B cell (primary cell): ENCODE measurements around the gene CCIN. TPM values are rescaled to one million over a fixed set of nuclear protein-coding genes. Genes with fewer than 3 reads are reported as not detected.

Experiments used
- ATAC-seq: fragments of 200-7000 bp; cut with Tn5 transposase; one replicate; pipeline ENCODE4 v1.10.0; 2021; ENCODE audit warnings: low read depth, mild to moderate bottlenecking, moderate number of reproducible peaks, moderate library complexity
- CTCF ChIA-PET: fragments of 350-600 bp; sonication (Branson Sonifier 250); formaldehyde crosslinking; loops from one replicate; lab custom pipeline; 2021; ENCODE audit warnings: antibody characterized with exemption, inconsistent platforms; lab: Charles Lee
- POLR2A ChIA-PET: fragments of 350-600 bp; sonication (Branson Sonifier 250); formaldehyde crosslinking; loops from one replicate; lab custom pipeline; 2021; ENCODE audit warnings: antibody characterized with exemption; lab: Charles Lee
- DNase-seq: peaks from one replicate; pipeline ENCODE4 v3.0.0; 2013
- H2AFZ ChIP-seq: 2 replicates; pipeline ENCODE4 v1.6.1; 2012; ENCODE audit warnings: mild to moderate bottlenecking, low read depth, low read length; ENCODE audit not compliant: insufficient read depth, poor library complexity, severe bottlenecking
- H3K27ac ChIP-seq, 2 donors: 1 replicate in 1 of 2; 2 replicates in 1 of 2; pipeline ENCODE4 v1.5.1; 2012 to 2013; ENCODE audit warnings: low read length in 2 of 2, mild to moderate bottlenecking in 2 of 2, moderate library complexity in 1 of 2
- H3K27me3 ChIP-seq, 4 experiments: fragments of 200-600 bp in 1 of 4; sonication (generic) in 1 of 4; replicated peaks in 1 of 4; 1 replicate in 2 of 4; 2 replicates in 2 of 4; pipeline versions ENCODE4 v1.6.1 to v1.7.0; 2013 to 2016; ENCODE audit warnings: low read length in 3 of 4, mild to moderate bottlenecking in 2 of 4, mixed read lengths in 1 of 4, moderate library complexity in 1 of 4; ENCODE audit not compliant: insufficient read depth in 4 of 4, control insufficient read depth in 3 of 4; ENCODE audit errors: control extremely low read depth in 1 of 4
- H3K36me3 ChIP-seq, 2 experiments: replicated peaks in 1 of 2; 1 replicate in 1 of 2; 2 replicates in 1 of 2; pipeline versions ENCODE4 v1.6.1 to v1.7.1; 2013; ENCODE audit warnings: low read length in 1 of 2; ENCODE audit not compliant: insufficient read depth in 2 of 2, control insufficient read depth in 1 of 2; ENCODE audit errors: control extremely low read depth in 1 of 2, extremely low read depth in 1 of 2
- H3K4me1 ChIP-seq, 2 donors: fragments of 200-600 bp in 1 of 2; sonication (generic) in 1 of 2; 1 replicate in 1 of 2; 2 replicates in 1 of 2; pipeline versions ENCODE4 v1.5.1 to v1.6.1; 2013 to 2017; ENCODE audit warnings: low read length in 2 of 2; ENCODE audit not compliant: control insufficient read depth in 2 of 2, insufficient read depth in 2 of 2
- H3K4me2 ChIP-seq: replicated peaks from 2 replicates; pipeline ENCODE3; 2012; ENCODE audit warnings: mild to moderate bottlenecking, low read depth, low read length; ENCODE audit not compliant: poor library complexity, severe bottlenecking
- H3K4me3 ChIP-seq, 5 experiments: fragments of 200-600 bp in 1 of 5; sonication (generic) in 1 of 5; 1 replicate in 3 of 5; 2 replicates in 2 of 5; pipeline versions ENCODE4 v1.5.1 to v1.7.0; 2011 to 2016; ENCODE audit warnings: low read length in 4 of 5, mild to moderate bottlenecking in 4 of 5, low read depth in 2 of 5, control low read depth in 1 of 5, moderate library complexity in 1 of 5; ENCODE audit not compliant: insufficient read depth in 1 of 5; ENCODE audit errors: control extremely low read depth in 1 of 5, extremely low read depth in 1 of 5
- H3K79me2 ChIP-seq: fragments of 200-600 bp; sonication (generic); one replicate; pipeline ENCODE4 v1.6.0; 2016; ENCODE audit warnings: low read length; ENCODE audit not compliant: control insufficient read depth, insufficient read depth
- H3K9ac ChIP-seq: fragments of 200-600 bp; sonication (generic); 2 replicates; pipeline ENCODE4 v1.6.1; 2017; ENCODE audit warnings: mild to moderate bottlenecking, low read length, moderate library complexity
- H3K9me3 ChIP-seq, 3 donors: one replicate each; pipeline versions ENCODE4 v1.6.1 to v1.7.1; 2013; ENCODE audit warnings: low read length in 2 of 3; ENCODE audit not compliant: control insufficient read depth in 2 of 3, insufficient read depth in 1 of 3; ENCODE audit errors: control extremely low read depth in 1 of 3
- H4K20me1 ChIP-seq: 2 replicates; pipeline ENCODE4 v1.6.0; 2012; ENCODE audit warnings: mild to moderate bottlenecking, low read length; ENCODE audit not compliant: insufficient read depth, control insufficient read depth, poor library complexity, severe bottlenecking
- H3K27ac Mint-ChIP-seq: one replicate; pipeline ENCODE4 v1.8.0; 2021; ENCODE audit warnings: mixed read lengths
- H3K27me3 Mint-ChIP-seq: one replicate; pipeline ENCODE4 v1.8.0; 2021; ENCODE audit warnings: mixed read lengths
- H3K4me1 Mint-ChIP-seq: one replicate; pipeline ENCODE4 v1.8.0; 2021; ENCODE audit warnings: mixed read lengths
- H3K4me3 Mint-ChIP-seq: one replicate; pipeline ENCODE4 v1.8.0; 2021; ENCODE audit warnings: mixed read lengths
- H3K9me3 Mint-ChIP-seq: one replicate; pipeline ENCODE4 v1.8.0; 2022; ENCODE audit warnings: mixed read lengths; ENCODE audit not compliant: insufficient read depth
- EZH2 ChIP-seq: IDR thresholded peaks from 2 replicates; pipeline ENCODE4 v1.6.1; 2012; ENCODE audit warnings: borderline replicate concordance, low read depth, mild to moderate bottlenecking, moderate library complexity, low read length; ENCODE audit not compliant: insufficient read depth, poor library complexity, severe bottlenecking
- WGBS: methylation state at CpG from one replicate; pipeline ENCODE4 v1.1.5; 2013; ENCODE audit warnings: missing lambda C conversion rate; ENCODE audit not compliant: insufficient coverage; 5-methylcytosine and 5-hydroxymethylcytosine counted together
- intact Hi-C: fragments of 100-400 bp; cut with micrococcal nuclease; formaldehyde crosslinking; loops from one replicate; pipeline ENCODE4 v1.10.0; 2022
- polyA plus RNA-seq: library from polyadenylated mRNA; depleted of rRNA; stranded (reverse); fragments of >200 nt; gene quantifications from 2 replicates; pipeline ENCODE4 v1.2.3, GENCODE V29; 2012
- total RNA-seq, 2 donors: library from RNA; stranded (reverse); fragments of 120-200 nt in 1 of 2; gene quantifications; 1 replicate in 1 of 2; 2 replicates in 1 of 2; pipeline versions ENCODE4 v1.2.3 to v1.2.4, GENCODE V29; 2013 to 2022
- TF ChIP-seq, protein P1 (sequence below): fragments of 200-600 bp; IDR thresholded peaks from one replicate; pipeline ENCODE4 v1.8.0; 2022; ENCODE audit warnings: antibody characterized with exemption, mild to moderate bottlenecking

CCIN gene
- total and polyA plus RNA-seq, 2 donors (not counting 1 experiment from before 2014, with no cell fraction given), result 0.15 TPM; not detected in 1

DNA sequence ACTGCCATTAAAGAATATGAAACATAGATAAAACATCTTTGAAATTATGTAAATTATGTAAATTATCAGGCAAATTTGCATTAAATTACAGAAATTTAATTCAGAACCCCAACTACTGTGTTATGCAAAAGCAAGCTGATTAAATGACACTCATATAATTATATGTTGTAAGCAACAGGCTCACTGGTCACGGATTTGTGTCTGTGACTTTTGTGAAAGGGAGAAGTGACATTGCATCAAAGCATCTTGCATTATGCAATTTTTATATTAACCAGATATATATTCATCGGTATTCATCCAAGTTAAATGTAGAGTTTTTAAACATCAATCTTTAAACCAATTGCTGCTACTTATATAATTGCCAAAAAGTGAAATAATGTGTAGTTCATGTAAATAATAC lies 45.7 kb upstream of the CCIN start:
- DNase-seq (no peak), ATAC-seq (no peak)
- Histone ChIP-seq H3K9me3 (no peaks in the 10 kb centered on the region), H3K27me3 (no peaks in the 10 kb centered on the region), H4K20me1 (no peaks in the 10 kb centered on the region), H3K36me3 (peaks cover 0 to 3% of the 10 kb centered on the region in 2 experiments), H3K27ac (no peak overlapping the region), H3K4me1 (peaks cover 10 to 11% of the 10 kb centered on the region in 2 donors), H3K4me3 (no peak overlapping the region), H3K79me2 (no peaks in the 10 kb centered on the region), H2AFZ (no peak overlapping the region), H3K4me2 (no peak overlapping the region), H3K9ac (no peak overlapping the region)
- TF ChIP-seq, protein P1, sequence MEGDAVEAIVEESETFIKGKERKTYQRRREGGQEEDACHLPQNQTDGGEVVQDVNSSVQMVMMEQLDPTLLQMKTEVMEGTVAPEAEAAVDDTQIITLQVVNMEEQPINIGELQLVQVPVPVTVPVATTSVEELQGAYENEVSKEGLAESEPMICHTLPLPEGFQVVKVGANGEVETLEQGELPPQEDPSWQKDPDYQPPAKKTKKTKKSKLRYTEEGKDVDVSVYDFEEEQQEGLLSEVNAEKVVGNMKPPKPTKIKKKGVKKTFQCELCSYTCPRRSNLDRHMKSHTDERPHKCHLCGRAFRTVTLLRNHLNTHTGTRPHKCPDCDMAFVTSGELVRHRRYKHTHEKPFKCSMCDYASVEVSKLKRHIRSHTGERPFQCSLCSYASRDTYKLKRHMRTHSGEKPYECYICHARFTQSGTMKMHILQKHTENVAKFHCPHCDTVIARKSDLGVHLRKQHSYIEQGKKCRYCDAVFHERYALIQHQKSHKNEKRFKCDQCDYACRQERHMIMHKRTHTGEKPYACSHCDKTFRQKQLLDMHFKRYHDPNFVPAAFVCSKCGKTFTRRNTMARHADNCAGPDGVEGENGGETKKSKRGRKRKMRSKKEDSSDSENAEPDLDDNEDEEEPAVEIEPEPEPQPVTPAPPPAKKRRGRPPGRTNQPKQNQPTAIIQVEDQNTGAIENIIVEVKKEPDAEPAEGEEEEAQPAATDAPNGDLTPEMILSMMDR, result no peak
- TF ChIP-seq EZH2, result no peak
- Mint-ChIP-seq H3K4me3 (no peak overlapping the region), H3K9me3 (no peaks in the 10 kb centered on the region), H3K27ac (no peak overlapping the region), H3K27me3 (no peaks in the 10 kb centered on the region), H3K4me1 (peaks cover 11% of the 10 kb centered on the region)
- intact Hi-C loops, result no loop called here
- ChIA-PET POLR2A (no interaction called here), CTCF (interaction anchor here (0.6 to 2.3 kb wide), 3 partner anchors 20 to 43 kb away, joined by 3 to 9 read pairs (median 4); no protein-coding TSS in a partner anchor)
- no CpG with 5 or more reads among the region's 2 CpGs for WGBS

- Histone ChIP-seq H3K27me3 (no peaks in the 10 kb centered on the region), H3K27ac (no peak overlapping the region), H3K4me2 (no peak overlapping the region), H3K36me3 (peaks cover 0 to 3% of the 10 kb centered on the region in 2 experiments), H3K4me1 (peaks cover 10 to 11% of the 10 kb centered on the region in 2 donors), H3K4me3 (no peak overlapping the region), H3K9me3 (no peaks in the 10 kb centered on the region), H4K20me1 (no peaks in the 10 kb centered on the region), H3K9ac (no peak overlapping the region), H2AFZ (no peak overlapping the region), H3K79me2 (no peaks in the 10 kb centered on the region)
- no peak for ATAC-seq
- Mint-ChIP-seq H3K27me3 (no peaks in the 10 kb centered on the region), H3K27ac (no peak overlapping the region), H3K9me3 (no peaks in the 10 kb centered on the region), H3K4me3 (no peak overlapping the region), H3K4me1 (peaks cover 11% of the 10 kb centered on the region)
- WGBS, result 92% methylated on average over 6 of the region's 10 CpGs
- ChIA-PET POLR2A (no interaction called here), CTCF (interaction anchor here (1.5 to 2.3 kb wide), 2 partner anchors 20 to 22 kb away, joined by 3 to 9 read pairs; no protein-coding TSS in a partner anchor)
- DNase-seq, result no peak
- no peak for TF ChIP-seq EZH2
- TF ChIP-seq, protein P1, result no peak
- intact Hi-C loops, result no loop called here
Measured at GRCh38 chr9:36125062-36125855, 43.9 kb upstream of the CCIN start.
